DND-41 (cell line): Measurements from ENCODE around the gene MROH2A.

Experiments used
- ATAC-seq: fragments of 200-7000 bp; cut with Tn5 transposase; 3 replicates; pipeline ENCODE4 v1.9.1; 2021; ENCODE audit warnings: low read depth; ENCODE audit not compliant: insufficient read depth
- DNase-seq: peaks from one replicate; pipeline ENCODE4 v3.0.0-alpha.2; 2020
- H2AFZ ChIP-seq: 2 replicates; pipeline ENCODE4 v1.6.0; 2012; ENCODE audit warnings: low read depth, low read length
- H3K27ac ChIP-seq: 2 replicates; pipeline ENCODE4 v1.5.1; 2012; ENCODE audit warnings: low read length, inconsistent platforms
- H3K27me3 ChIP-seq: fragments of 200-600 bp; sonication (generic); 2 replicates; pipeline ENCODE4 v1.6.0; 2012; ENCODE audit warnings: low read length, mild to moderate bottlenecking, inconsistent platforms; ENCODE audit not compliant: insufficient read depth, poor library complexity
- H3K36me3 ChIP-seq: 2 replicates; pipeline ENCODE4 v1.5.1; 2012; ENCODE audit warnings: low read length, inconsistent platforms; ENCODE audit not compliant: insufficient read depth
- H3K4me1 ChIP-seq: 2 replicates; pipeline ENCODE4 v1.5.1; 2012; ENCODE audit warnings: mild to moderate bottlenecking, low read length; ENCODE audit not compliant: insufficient read depth
- H3K4me2 ChIP-seq: 2 replicates; pipeline ENCODE4 v1.6.0; 2012; ENCODE audit warnings: mild to moderate bottlenecking, moderate library complexity, low read length, inconsistent platforms; ENCODE audit not compliant: insufficient read depth
- H3K4me3 ChIP-seq, 2 experiments: fragments of 200-600 bp in 1 of 2; shearing (Covaris generic) in 1 of 2; 2 replicates each; pipeline ENCODE4 v1.5.1; 2012 to 2016; ENCODE audit warnings: inconsistent platforms in 2 of 2, low read length in 2 of 2, mild to moderate bottlenecking in 2 of 2, low read depth in 1 of 2, moderate library complexity in 1 of 2
- H3K79me2 ChIP-seq: 2 replicates; pipeline ENCODE4 v1.6.0; 2012; ENCODE audit warnings: low read length, inconsistent platforms; ENCODE audit not compliant: insufficient read depth
- H3K9ac ChIP-seq: 2 replicates; pipeline ENCODE4 v1.6.0; 2012; ENCODE audit warnings: low read depth, mild to moderate bottlenecking, inconsistent platforms, low read length, moderate library complexity
- H3K9me3 ChIP-seq: 2 replicates; pipeline ENCODE4 v1.5.1; 2012; ENCODE audit warnings: low read length, moderate library complexity, mild to moderate bottlenecking, inconsistent platforms; ENCODE audit not compliant: insufficient read depth, severe bottlenecking
- H4K20me1 ChIP-seq: 2 replicates; pipeline ENCODE4 v1.6.0; 2012; ENCODE audit warnings: low read length; ENCODE audit not compliant: insufficient read depth
- CTCF ChIP-seq: IDR thresholded peaks from 2 replicates; pipeline ENCODE4 v1.5.1; 2012; ENCODE audit warnings: borderline replicate concordance, low read length, moderate library complexity, mild to moderate bottlenecking; ENCODE audit not compliant: poor library complexity, severe bottlenecking; ENCODE audit errors: extremely low read depth
- EZH2 ChIP-seq: IDR thresholded peaks from 3 replicates; pipeline ENCODE4 v1.6.1; 2012; ENCODE audit warnings: borderline replicate concordance, low read depth, mild to moderate bottlenecking, moderate library complexity, low read length, inconsistent platforms; ENCODE audit not compliant: severe bottlenecking

MROH2A gene

GRCh38 chr2:233760043-233760442 lies 18.1 kb upstream of the MROH2A start, which contains the start of gene UGT1A1:
UGT1A1 (plus strand) TSS chr2:233760270; CDS start chr2:233760288, 18 bp downstream.
- Histone ChIP-seq H3K79me2 (no peaks in the 10 kb centered on the region), H3K9me3 (no peaks in the 10 kb centered on the region), H2AFZ (no peak within 1 kb of the TSS), H3K4me1 (no peaks in the 10 kb centered on the region), H3K27me3 (peaks cover 10% of the 10 kb centered on the region), H3K36me3 (no peaks in the 10 kb centered on the region), H3K4me2 (no peak within 1 kb of the TSS), H3K4me3 (no peak within 1 kb of the TSS), H3K9ac (no peak within 1 kb of the TSS), H4K20me1 (no peaks in the 10 kb centered on the region), H3K27ac (no peak within 1 kb of the TSS)
- TF ChIP-seq EZH2 (no peak), CTCF (no peak)
- no peak for DNase-seq
- no peak for ATAC-seq

- Histone ChIP-seq H3K9ac (no peak overlapping the region), H2AFZ (no peak overlapping the region), H3K9me3 (no peaks in the 10 kb centered on the region), H3K79me2 (no peaks in the 10 kb centered on the region), H3K27ac (no peak overlapping the region), H3K4me3 (no peak overlapping the region), H3K4me1 (no peaks in the 10 kb centered on the region), H3K36me3 (no peaks in the 10 kb centered on the region), H4K20me1 (no peaks in the 10 kb centered on the region), H3K4me2 (no peak overlapping the region), H3K27me3 (peaks cover 10% of the 10 kb centered on the region)
- no peak for DNase-seq
- TF ChIP-seq CTCF (no peak), EZH2 (no peak)
- ATAC-seq, result no peak
Observed at GRCh38 chr2:233761040-233761769, 16.9 kb upstream of the MROH2A start.

- Histone ChIP-seq H2AFZ (no peak overlapping the region), H3K9ac (no peak overlapping the region)
- no peak for DNase-seq
Observed at GRCh38 chr2:233764264-233764663, 13.9 kb upstream of the MROH2A start.

More at GRCh38 chr2:233764264-233764663, 13.9 kb upstream of the MROH2A start:
- Histone ChIP-seq H3K4me2 (no peak overlapping the region), H3K27me3 (peaks cover 10% of the 10 kb centered on the region), H3K9me3 (no peaks in the 10 kb centered on the region), H3K27ac (no peak overlapping the region), H3K36me3 (no peaks in the 10 kb centered on the region), H3K4me1 (no peaks in the 10 kb centered on the region), H4K20me1 (no peaks in the 10 kb centered on the region), H3K4me3 (no peak overlapping the region), H3K79me2 (no peaks in the 10 kb centered on the region)
- ATAC-seq, result no peak
- TF ChIP-seq EZH2 (no peak), CTCF (no peak)
